Measurements from ENCODE around the gene ATP1A4. TPM values are rescaled to one million over a fixed set of nuclear protein-coding genes. Genes with fewer than 3 reads are reported as not detected.

Gene ATP1A4
- total RNA-seq, result not detected in 2 replicates
- long read RNA-seq, result 0 reads

- Mint-ChIP-seq H3K27ac (no peak within 1 kb of the TSS), H3K36me3 (ENCODE audit: insufficient read depth) (no peaks in the 10 kb centered on the region), H3K9me3 (ENCODE audit: low read depth) (no peaks in the 10 kb centered on the region), H3K27me3 (no peaks in the 10 kb centered on the region), H3K4me3 (ENCODE audit: low read depth) (no peak within 1 kb of the TSS), H3K4me1 (ENCODE audit: low read depth) (no peaks in the 10 kb centered on the region)
- no peak for DNase-seq (ENCODE audit: low spot score, unreplicated experiment)
- TF ChIP-seq CTCF (IDR thresholded peaks at IDR 0.05; ENCODE audit: unreplicated experiment), result no peak
Measured at GRCh38 chr1:160151303-160151702, at the start of gene ATP1A4. Gene ATP1A4 (plus strand): TSS chr1:160151603. CDS start chr1:160152041, 438 bp downstream.

- TF ChIP-seq CTCF (IDR thresholded peaks at IDR 0.05; ENCODE audit: unreplicated experiment), result no peak
- Mint-ChIP-seq H3K27me3 (peaks cover 26% of the 10 kb centered on the region), H3K4me3 (ENCODE audit: low read depth) (no peak overlapping the region), H3K4me1 (ENCODE audit: low read depth) (peaks cover 19% of the 10 kb centered on the region), H3K27ac (peak overlapping the region; percentile 40), H3K36me3 (ENCODE audit: insufficient read depth) (no peaks in the 10 kb centered on the region), H3K9me3 (ENCODE audit: low read depth) (no peaks in the 10 kb centered on the region)
- no peak for DNase-seq (ENCODE audit: low spot score, unreplicated experiment)
Measured at GRCh38 chr1:160101717-160102522, 49.5 kb upstream of the ATP1A4 start.

GRCh38 chr1:160103658-160104408 is 47.6 kb upstream of the ATP1A4 start:
- DNase-seq (ENCODE audit: low spot score, unreplicated experiment), result no peak
- Mint-ChIP-seq H3K27me3 (peaks cover 28% of the 10 kb centered on the region), H3K36me3 (ENCODE audit: insufficient read depth) (no peaks in the 10 kb centered on the region), H3K4me3 (ENCODE audit: low read depth) (no peak overlapping the region), H3K9me3 (ENCODE audit: low read depth) (no peaks in the 10 kb centered on the region), H3K4me1 (ENCODE audit: low read depth) (peaks cover 13% of the 10 kb centered on the region), H3K27ac (no peak overlapping the region)
- TF ChIP-seq CTCF (IDR thresholded peaks at IDR 0.05; ENCODE audit: unreplicated experiment), result no peak

GRCh38 chr1:160104486-160104885 is 46.9 kb upstream of the ATP1A4 start:
- DNase-seq (ENCODE audit: low spot score, unreplicated experiment), result no peak
- H3K9me3 Mint-ChIP-seq (ENCODE audit: low read depth), result no peaks in the 10 kb centered on the region
- H3K36me3 Mint-ChIP-seq (ENCODE audit: insufficient read depth), result no peaks in the 10 kb centered on the region
- H3K27me3 Mint-ChIP-seq, result peaks cover 28% of the 10 kb centered on the region
- H3K27ac Mint-ChIP-seq, result no peak overlapping the region
- peaks cover 13% of the 10 kb centered on the region for H3K4me1 Mint-ChIP-seq (ENCODE audit: low read depth)
- no peak for TF ChIP-seq CTCF (IDR thresholded peaks at IDR 0.05; ENCODE audit: unreplicated experiment)
- no peak overlapping the region for H3K4me3 Mint-ChIP-seq (ENCODE audit: low read depth)

- Mint-ChIP-seq H3K36me3 (ENCODE audit: insufficient read depth) (no peaks in the 10 kb centered on the region), H3K4me3 (ENCODE audit: low read depth) (no peak overlapping the region), H3K9me3 (ENCODE audit: low read depth) (no peaks in the 10 kb centered on the region), H3K4me1 (ENCODE audit: low read depth) (peaks cover 14% of the 10 kb centered on the region), H3K27me3 (peaks cover 26% of the 10 kb centered on the region), H3K27ac (no peak overlapping the region)
- TF ChIP-seq CTCF (IDR thresholded peaks at IDR 0.05; ENCODE audit: unreplicated experiment), result no peak
- no peak for DNase-seq (ENCODE audit: low spot score, unreplicated experiment)
Measured at GRCh38 chr1:160105155-160105554, 46.2 kb upstream of the ATP1A4 start.

All from progenitor cell of endocrine pancreas (in vitro differentiated cells).